ENCODE results near the gene KCNIP1.

GRCh38 chr5:170651604-170652277, 147.9 kb downstream of the KCNIP1 start:
- TF ChIP-seq CTCF (tag by site-specific recombination; IDR thresholded peaks at IDR 0.05): no peak
- TF ChIP-seq ZNF596 (tag by site-specific recombination; IDR thresholded peaks at IDR 0.05): no peak
- TF ChIP-seq TSHZ1 (tag by site-specific recombination; IDR thresholded peaks at IDR 0.05; ENCODE audit: borderline replicate concordance): no peak
- no peak for TF ChIP-seq INSM2 (tag by site-specific recombination; IDR thresholded peaks at IDR 0.05)
- no peak for TF ChIP-seq YY1 (tag by site-specific recombination; IDR thresholded peaks at IDR 0.05)
- TF ChIP-seq ZNF302 (tag by site-specific recombination; IDR thresholded peaks at IDR 0.05; ENCODE audit: low read depth): no peak
- TF ChIP-seq ZNF274 (IDR thresholded peaks at IDR 0.05; ENCODE audit: low read length): no peak
- no peak for TF ChIP-seq ZNF274 (tag by site-specific recombination; IDR thresholded peaks at IDR 0.05; ENCODE audit: borderline replicate concordance)
- no peak for TF ChIP-seq ZNF394 (tag by site-specific recombination; IDR thresholded peaks at IDR 0.05; ENCODE audit: borderline replicate concordance)
- no peak for TF ChIP-seq ZNF114 (tag by site-specific recombination; IDR thresholded peaks at IDR 0.05)
- TF ChIP-seq ZNF501 (tag by site-specific recombination; IDR thresholded peaks at IDR 0.05): no peak
- no peak for TF ChIP-seq ZNF600 (tag by site-specific recombination; IDR thresholded peaks at IDR 0.05)
- TF ChIP-seq ZNF138 (tag by site-specific recombination; IDR thresholded peaks at IDR 0.05; ENCODE audit: borderline replicate concordance): no peak

Measured in HEK293 (cell line).